HCT116 (cell line): Measurements from ENCODE around the gene NOL4L. TPM values are rescaled to one million over a fixed set of nuclear protein-coding genes. Genes with fewer than 3 reads are reported as not detected.

Experiments used
- ATAC-seq: fragments of 200-7000 bp; cut with Tn5 transposase; 2 replicates; pipeline ENCODE4 v1.9.1; 2020; ENCODE audit warnings: mild to moderate bottlenecking, moderate library complexity
- BruUV-seq: library from RNA; stranded (reverse); fragments of 400-500 nt; replicated peaks from 2 replicates; lab custom pipeline; 2021; lab: Mats Ljungman, UMichigan
- CTCF ChIA-PET: fragments of 300-600 bp; sonication (Branson Sonifier 250); formaldehyde crosslinking; loops from one replicate; lab custom pipeline; 2021; ENCODE audit warnings: antibody characterized with exemption; lab: Charles Lee
- POLR2A ChIA-PET: fragments of 300-600, 350-600 bp; sonication (Branson Sonifier 250); formaldehyde crosslinking; loops from one replicate; lab custom pipeline; 2021; ENCODE audit warnings: antibody characterized with exemption; lab: Charles Lee
- RAD21 ChIA-PET, 2 experiments: fragments of 300-600 bp; sonication (Branson Sonifier 250); formaldehyde crosslinking; loops; one replicate each; lab custom pipeline; 2023; ENCODE audit warnings: low total read pairs in 2 of 2; ENCODE audit not compliant: uncharacterized antibody in 2 of 2, unreplicated experiment in 2 of 2, low non-redundant PET in 1 of 2; lab: Charles Lee
- DNase-seq: peaks from one replicate; pipeline ENCODE4 v3.0.0-alpha.2; 2010; ENCODE audit warnings: low read depth, low spot score
- H2AFZ ChIP-seq: fragments of 200-600 bp; shearing (Covaris generic), sonication (generic); 2 replicates; pipeline ENCODE4 v1.6.1; 2017; ENCODE audit warnings: low read depth, mixed run types, mixed read lengths, antibody characterized with exemption, low read length; ENCODE audit not compliant: poor library complexity, severe bottlenecking
- H3K27ac ChIP-seq: 2 replicates; pipeline ENCODE4 v1.5.1; 2012; ENCODE audit warnings: low read depth, low read length
- H3K27me3 ChIP-seq: fragments of 200-600 bp; sonication (generic); 2 replicates; pipeline ENCODE4 v1.6.1; 2016; ENCODE audit warnings: mixed run types, low read length, mixed read lengths; ENCODE audit not compliant: insufficient read depth
- H3K36me3 ChIP-seq, 2 experiments: fragments of 200-500 bp in 1 of 2; fragments of 200-600 bp in 1 of 2; sonication (Bioruptor generic) in 1 of 2; sonication (generic) in 1 of 2; 2 replicates each; pipeline versions ENCODE4 v1.5.1 to v1.6.1; 2014 to 2016; ENCODE audit warnings: low read length in 2 of 2, inconsistent platforms in 1 of 2, mixed read lengths in 1 of 2, mixed run types in 1 of 2; ENCODE audit not compliant: insufficient read depth in 2 of 2, control insufficient read depth in 1 of 2
- H3K4me1 ChIP-seq, 2 experiments: fragments of 200-600 bp in 1 of 2; sonication (generic) in 1 of 2; 2 replicates each; pipeline versions ENCODE4 v1.5.1 to v1.6.1; 2012 to 2017; ENCODE audit warnings: low read length in 2 of 2, inconsistent platforms in 1 of 2, mild to moderate bottlenecking in 1 of 2, mixed read lengths in 1 of 2, mixed run types in 1 of 2, moderate library complexity in 1 of 2; ENCODE audit not compliant: insufficient read depth in 2 of 2, control insufficient read depth in 1 of 2
- H3K4me2 ChIP-seq: fragments of 200-600 bp; sonication (generic); 2 replicates; pipeline ENCODE4 v1.6.1; 2017; ENCODE audit warnings: mixed run types, low read length, mixed read lengths
- H3K4me3 ChIP-seq, 2 experiments: fragments of 200-600 bp in 1 of 2; sonication (generic) in 1 of 2; replicated peaks in 1 of 2; 2 replicates each; pipeline ENCODE4 v1.5.1; 2011 to 2016; ENCODE audit warnings: low read length in 2 of 2, control low read depth in 1 of 2, low read depth in 1 of 2, mild to moderate bottlenecking in 1 of 2, mixed read lengths in 1 of 2, mixed run types in 1 of 2
- H3K79me2 ChIP-seq: fragments of 200-600 bp; sonication (generic); 2 replicates; pipeline ENCODE4 v1.6.1; 2017; ENCODE audit warnings: mild to moderate bottlenecking, mixed run types, low read length, moderate library complexity, mixed read lengths; ENCODE audit not compliant: insufficient read depth
- H3K9ac ChIP-seq: fragments of 200-600 bp; sonication (generic); 2 replicates; pipeline ENCODE4 v1.6.1; 2016; ENCODE audit warnings: low read length, mixed read lengths
- H3K9me2 ChIP-seq: fragments of 200-600 bp; sonication (generic), shearing (Covaris generic); 2 replicates; pipeline ENCODE4 v1.6.1; 2017; ENCODE audit warnings: mixed run types, mild to moderate bottlenecking, moderate library complexity; ENCODE audit not compliant: insufficient read depth
- H3K9me3 ChIP-seq, 2 experiments: fragments of 200-500 bp in 1 of 2; fragments of 200-600 bp in 1 of 2; sonication (Bioruptor generic) in 1 of 2; sonication (generic) in 1 of 2; 2 replicates each; pipeline ENCODE4 v1.6.1; 2014 to 2017; ENCODE audit warnings: low read length in 2 of 2, mixed read lengths in 2 of 2, inconsistent platforms in 1 of 2, low read depth in 1 of 2, mild to moderate bottlenecking in 1 of 2, mixed run types in 1 of 2, moderate library complexity in 1 of 2; ENCODE audit not compliant: control insufficient read depth in 1 of 2, insufficient read depth in 1 of 2
- H4K20me1 ChIP-seq: fragments of 200-600 bp; sonication (generic), shearing (Covaris generic); 2 replicates; pipeline ENCODE4 v1.6.1; 2017; ENCODE audit warnings: mixed run types, mild to moderate bottlenecking, moderate library complexity; ENCODE audit not compliant: insufficient read depth
- CBX3 ChIP-seq: IDR thresholded peaks from 2 replicates; pipeline ENCODE4 v1.6.1; 2012; ENCODE audit warnings: low read depth
- CEBPB ChIP-seq: IDR thresholded peaks from 2 replicates; pipeline ENCODE4 v1.6.1; 2012; ENCODE audit warnings: low read depth
- EGR1 ChIP-seq: IDR thresholded peaks from 2 replicates; pipeline ENCODE4 v1.6.1; 2012; ENCODE audit warnings: low read depth
- ELF1 ChIP-seq: IDR thresholded peaks from 2 replicates; pipeline ENCODE4 v1.6.1; 2012; ENCODE audit warnings: low read depth, borderline replicate concordance
- EZH2 ChIP-seq: fragments of 200-600 bp; sonication (generic); IDR thresholded peaks from 2 replicates; pipeline ENCODE4 v1.6.1; 2017; ENCODE audit warnings: antibody characterized with exemption, mixed run types
- JUND ChIP-seq: IDR thresholded peaks from 2 replicates; pipeline ENCODE4 v1.6.1; 2012
- SP1 ChIP-seq: IDR thresholded peaks from 2 replicates; pipeline ENCODE4 v1.6.1; 2012; ENCODE audit warnings: low read depth
- TCF7L2 ChIP-seq: IDR thresholded peaks from 2 replicates; pipeline ENCODE4 v1.7.0; 2011; ENCODE audit warnings: borderline replicate concordance, inconsistent platforms; ENCODE audit not compliant: insufficient read depth, insufficient read length; ENCODE audit errors: extremely low read depth
- ZFX ChIP-seq: fragments of 450-650 bp; IDR thresholded peaks from 2 replicates; pipeline ENCODE4 v1.6.1; 2017
- ZNF274 ChIP-seq: fragments of 200-500 bp; sonication (Bioruptor generic); IDR thresholded peaks from 2 replicates; pipeline ENCODE4 v1.6.1; 2014; ENCODE audit warnings: mild to moderate bottlenecking, low read depth, low read length, inconsistent platforms
- intact Hi-C: fragments of 100-400 bp; cut with micrococcal nuclease; formaldehyde crosslinking; loops from 2 replicates; pipeline ENCODE4 v1.10.0; 2022
- total RNA-seq: library from RNA; stranded (reverse); gene quantifications from one replicate; pipeline ENCODE4 v1.2.1, GENCODE V29; 2021; ENCODE audit not compliant: unreplicated experiment
- TF ChIP-seq, protein P1 (sequence below): IDR thresholded peaks from 2 replicates; pipeline ENCODE4 v1.6.1; 2012
- TF ChIP-seq, protein P2 (sequence below): IDR thresholded peaks from 2 replicates; pipeline ENCODE4 v1.6.1; 2012; ENCODE audit warnings: low read depth
- TF ChIP-seq, protein P3 (sequence below): IDR thresholded peaks from 2 replicates; pipeline ENCODE4 v1.6.1; 2012

Gene NOL4L
- total RNA-seq, 1 experiment from 2014 or later: 5.9 TPM

DNA sequence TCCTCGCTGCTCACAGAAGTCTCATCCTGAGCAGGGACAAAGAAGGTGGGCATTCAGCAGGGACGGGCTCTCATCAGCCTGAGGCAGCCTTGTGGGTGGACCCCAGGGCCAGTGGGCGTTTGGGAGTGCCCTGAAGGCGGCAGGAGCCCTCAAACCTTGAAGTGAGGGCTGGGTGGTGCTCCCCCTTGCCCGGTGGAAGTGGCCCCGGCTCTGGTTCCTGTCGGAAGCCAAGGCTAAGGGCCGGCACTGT, 110.5 kb downstream of the NOL4L start:
- RAD21 ChIA-PET: no interaction called here
- Histone ChIP-seq H3K9ac (no peak overlapping the region), H3K4me1 (peaks cover 0 to 9% of the 10 kb centered on the region in 2 experiments; a peak in 1 of 4 replicates), H3K9me2 (no peaks in the 10 kb centered on the region), H3K79me2 (no peaks in the 10 kb centered on the region), H4K20me1 (no peaks in the 10 kb centered on the region), H3K27me3 (no peaks in the 10 kb centered on the region), H3K4me2 (no peak overlapping the region), H3K36me3 (no peaks in the 10 kb centered on the region), H3K27ac (no peak overlapping the region), H2AFZ (no peak overlapping the region), H3K9me3 (no peaks in the 10 kb centered on the region), H3K4me3 (no peak overlapping the region)
- CTCF ChIA-PET: no interaction called here
- intact Hi-C loops: no loop called here
- POLR2A ChIA-PET: no interaction called here
- ATAC-seq: no peak
- DNase-seq: no peak
- BruUV-seq: no TSS peak
- TF ChIP-seq ZFX (no peak), ZNF274 (no peak), TCF7L2 (no peak), EGR1 (no peak), SP1 (no peak), ELF1 (no peak), EZH2 (no peak)
- TF ChIP-seq, protein P1, sequence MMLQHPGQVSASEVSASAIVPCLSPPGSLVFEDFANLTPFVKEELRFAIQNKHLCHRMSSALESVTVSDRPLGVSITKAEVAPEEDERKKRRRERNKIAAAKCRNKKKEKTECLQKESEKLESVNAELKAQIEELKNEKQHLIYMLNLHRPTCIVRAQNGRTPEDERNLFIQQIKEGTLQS: no peak

DNA sequence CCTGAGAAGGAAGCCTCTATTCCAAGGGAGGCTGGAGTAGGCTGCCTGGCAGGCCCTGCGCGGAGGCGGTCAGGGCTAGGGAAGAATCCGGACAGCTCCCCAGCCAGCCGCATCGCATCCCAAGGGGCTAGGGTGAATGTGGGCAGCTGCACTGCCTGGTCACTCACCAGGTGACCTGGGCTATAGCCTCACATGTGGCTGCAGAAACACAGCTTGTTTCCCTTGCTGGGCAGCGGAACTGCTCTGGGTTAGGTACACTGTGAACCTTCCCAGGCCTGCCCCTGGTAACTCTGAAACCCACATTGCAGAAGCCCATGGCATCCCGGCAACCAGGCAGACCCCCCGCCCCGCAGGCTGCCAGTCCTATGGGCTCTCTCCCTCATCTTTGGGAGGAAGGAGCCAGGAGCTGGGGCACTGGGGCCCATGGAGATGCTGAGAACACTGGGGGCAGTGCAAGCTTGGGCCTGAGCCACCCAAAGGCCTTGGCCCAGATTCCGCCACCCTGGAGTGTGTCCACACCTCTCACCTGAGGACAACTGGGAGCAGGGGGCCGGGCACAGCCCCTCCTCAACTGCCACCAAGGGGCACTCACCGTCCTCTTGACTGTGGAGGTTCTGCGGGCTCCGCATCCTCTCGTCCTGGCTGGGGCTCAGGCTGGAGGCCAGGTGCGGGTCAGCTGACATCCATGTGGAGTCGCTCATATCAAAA, 111.0 kb downstream of the NOL4L start:
- POLR2A ChIA-PET: no interaction called here
- DNase-seq: no peak

More for the DNA sequence above, 111.0 kb downstream of the NOL4L start:
- intact Hi-C loops: no loop called here
- Histone ChIP-seq H4K20me1 (no peaks in the 10 kb centered on the region), H3K4me3 (no peak overlapping the region), H3K27me3 (no peaks in the 10 kb centered on the region), H3K36me3 (no peaks in the 10 kb centered on the region), H3K9ac (no peak overlapping the region), H3K9me3 (no peaks in the 10 kb centered on the region), H3K9me2 (no peaks in the 10 kb centered on the region), H3K27ac (no peak overlapping the region), H3K4me1 (peaks cover 0 to 9% of the 10 kb centered on the region in 2 experiments; a peak in 1 of 4 replicates), H3K4me2 (no peak overlapping the region), H3K79me2 (no peaks in the 10 kb centered on the region), H2AFZ (no peak overlapping the region)
- CTCF ChIA-PET: no interaction called here
- no peak for ATAC-seq
- TF ChIP-seq, protein P2, sequence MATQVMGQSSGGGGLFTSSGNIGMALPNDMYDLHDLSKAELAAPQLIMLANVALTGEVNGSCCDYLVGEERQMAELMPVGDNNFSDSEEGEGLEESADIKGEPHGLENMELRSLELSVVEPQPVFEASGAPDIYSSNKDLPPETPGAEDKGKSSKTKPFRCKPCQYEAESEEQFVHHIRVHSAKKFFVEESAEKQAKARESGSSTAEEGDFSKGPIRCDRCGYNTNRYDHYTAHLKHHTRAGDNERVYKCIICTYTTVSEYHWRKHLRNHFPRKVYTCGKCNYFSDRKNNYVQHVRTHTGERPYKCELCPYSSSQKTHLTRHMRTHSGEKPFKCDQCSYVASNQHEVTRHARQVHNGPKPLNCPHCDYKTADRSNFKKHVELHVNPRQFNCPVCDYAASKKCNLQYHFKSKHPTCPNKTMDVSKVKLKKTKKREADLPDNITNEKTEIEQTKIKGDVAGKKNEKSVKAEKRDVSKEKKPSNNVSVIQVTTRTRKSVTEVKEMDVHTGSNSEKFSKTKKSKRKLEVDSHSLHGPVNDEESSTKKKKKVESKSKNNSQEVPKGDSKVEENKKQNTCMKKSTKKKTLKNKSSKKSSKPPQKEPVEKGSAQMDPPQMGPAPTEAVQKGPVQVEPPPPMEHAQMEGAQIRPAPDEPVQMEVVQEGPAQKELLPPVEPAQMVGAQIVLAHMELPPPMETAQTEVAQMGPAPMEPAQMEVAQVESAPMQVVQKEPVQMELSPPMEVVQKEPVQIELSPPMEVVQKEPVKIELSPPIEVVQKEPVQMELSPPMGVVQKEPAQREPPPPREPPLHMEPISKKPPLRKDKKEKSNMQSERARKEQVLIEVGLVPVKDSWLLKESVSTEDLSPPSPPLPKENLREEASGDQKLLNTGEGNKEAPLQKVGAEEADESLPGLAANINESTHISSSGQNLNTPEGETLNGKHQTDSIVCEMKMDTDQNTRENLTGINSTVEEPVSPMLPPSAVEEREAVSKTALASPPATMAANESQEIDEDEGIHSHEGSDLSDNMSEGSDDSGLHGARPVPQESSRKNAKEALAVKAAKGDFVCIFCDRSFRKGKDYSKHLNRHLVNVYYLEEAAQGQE: no peak
- TF ChIP-seq TCF7L2: no peak
- TF ChIP-seq CBX3: no peak
- no peak for TF ChIP-seq SP1
- TF ChIP-seq, protein P1: no peak
- no peak for TF ChIP-seq JUND
- no peak for TF ChIP-seq CEBPB
- TF ChIP-seq ZNF274: no peak
- no peak for TF ChIP-seq EZH2
- TF ChIP-seq, protein P3, sequence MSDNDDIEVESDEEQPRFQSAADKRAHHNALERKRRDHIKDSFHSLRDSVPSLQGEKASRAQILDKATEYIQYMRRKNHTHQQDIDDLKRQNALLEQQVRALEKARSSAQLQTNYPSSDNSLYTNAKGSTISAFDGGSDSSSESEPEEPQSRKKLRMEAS: no peak
- no peak for TF ChIP-seq EGR1
- no peak for TF ChIP-seq ZFX
- RAD21 ChIA-PET: no interaction called here
- no TSS peak for BruUV-seq
